GM12892 (cell line): ENCODE results near the gene DCTN5.

ENCODE experiments used
- POLR2A ChIP-seq: IDR thresholded peaks from 2 replicates; pipeline ENCODE4 v1.6.1; 2011; ENCODE audit warnings: low read depth, low read length, control low read depth
- POLR2AphosphoS5 ChIP-seq: IDR thresholded peaks from 2 replicates; pipeline ENCODE4 v1.6.1; 2011; ENCODE audit warnings: low read depth, low read length, control low read depth
- TAF1 ChIP-seq: IDR thresholded peaks from 2 replicates; pipeline ENCODE4 v1.6.1; 2011; ENCODE audit warnings: low read depth, mild to moderate bottlenecking, control low read depth, low read length, borderline replicate concordance

GRCh38 chr16:23679986-23680336 lies 38.7 kb downstream of the DCTN5 start:
- no peak for TF ChIP-seq POLR2AphosphoS5
- no peak for TF ChIP-seq POLR2A
- TF ChIP-seq TAF1 = no peak
